Liver (tissue), 9 donors: Measurements from ENCODE around the gene ZNF92. TPM values are rescaled to one million over a fixed set of nuclear protein-coding genes. Genes with fewer than 3 reads are reported as not detected.

Experiments used
- DNase-seq: peaks from one replicate; pipeline ENCODE4 v3.0.0-alpha.2; 2017; ENCODE audit warnings: low spot score
- H3K27ac ChIP-seq, 2 donors: one replicate each; pipeline ENCODE4 v1.7.0; 2013; ENCODE audit warnings: inconsistent platforms in 2 of 2, low read length in 2 of 2, control low read depth in 1 of 2, low read depth in 1 of 2, mild to moderate bottlenecking in 1 of 2
- H3K27me3 ChIP-seq, 4 donors: one replicate each; pipeline versions ENCODE4 v1.6.1 to v1.7.0; 2013; ENCODE audit warnings: low read length in 3 of 4, inconsistent platforms in 1 of 4, mild to moderate bottlenecking in 1 of 4, moderate library complexity in 1 of 4; ENCODE audit not compliant: control insufficient read depth in 4 of 4, insufficient read depth in 4 of 4
- H3K36me3 ChIP-seq, 4 donors: one replicate each; pipeline versions ENCODE4 v1.6.1 to v1.7.0; 2013; ENCODE audit warnings: low read length in 3 of 4, mild to moderate bottlenecking in 3 of 4, low read depth in 1 of 4, moderate library complexity in 1 of 4; ENCODE audit not compliant: control insufficient read depth in 4 of 4, insufficient read depth in 3 of 4
- H3K4me1 ChIP-seq, 4 donors: one replicate each; pipeline versions ENCODE4 v1.6.1 to v1.7.0; 2013; ENCODE audit warnings: low read length in 3 of 4, mild to moderate bottlenecking in 3 of 4, moderate library complexity in 1 of 4; ENCODE audit not compliant: control insufficient read depth in 4 of 4, insufficient read depth in 4 of 4
- H3K4me3 ChIP-seq, 3 donors: one replicate each; pipeline versions ENCODE4 v1.6.1 to v1.7.0; 2013; ENCODE audit warnings: low read length in 3 of 3, control low read depth in 1 of 3, low read depth in 1 of 3, mild to moderate bottlenecking in 1 of 3
- H3K9ac ChIP-seq, 2 donors: one replicate each; pipeline ENCODE4 v1.7.0; 2013; ENCODE audit warnings: low read length in 2 of 2, mild to moderate bottlenecking in 2 of 2, moderate library complexity in 2 of 2, control low read depth in 1 of 2, low read depth in 1 of 2
- H3K9me3 ChIP-seq, 4 donors: one replicate each; pipeline versions ENCODE4 v1.6.1 to v1.7.0; 2013; ENCODE audit warnings: low read length in 3 of 4; ENCODE audit not compliant: control insufficient read depth in 4 of 4
- CTCF ChIP-seq: fragments of 150-350 bp; IDR thresholded peaks from 2 replicates; pipeline ENCODE4 v1.5.1; 2017; ENCODE audit warnings: improper control_type of control experiment, low read depth, low read length; ENCODE audit not compliant: missing input control
- EGR1 ChIP-seq, 2 donors: IDR thresholded peaks; 2 replicates each; pipeline ENCODE4 v1.6.1; 2016 to 2018; ENCODE audit warnings: antibody characterized with exemption in 2 of 2, low read depth in 2 of 2
- FOXA2 ChIP-seq: IDR thresholded peaks from 2 replicates; pipeline ENCODE4 v1.6.1; 2016; ENCODE audit warnings: antibody characterized with exemption
- GABPA ChIP-seq, 2 donors: IDR thresholded peaks in 1 of 2; conservative IDR thresholded peaks in 1 of 2; 2 replicates each; pipeline ENCODE4 v1.6.1; 2016; ENCODE audit warnings: antibody characterized with exemption in 2 of 2, mild to moderate bottlenecking in 1 of 2, moderate library complexity in 1 of 2
- HNF4A ChIP-seq, 2 donors: conservative IDR thresholded peaks; 2 replicates each; pipeline ENCODE4 v1.6.1; 2016; ENCODE audit warnings: antibody characterized with exemption in 2 of 2, mild to moderate bottlenecking in 2 of 2
- HNF4G ChIP-seq: IDR thresholded peaks from 2 replicates; pipeline ENCODE4 v1.6.1; 2016; ENCODE audit warnings: antibody characterized with exemption
- JUND ChIP-seq, 2 donors: IDR thresholded peaks; 2 replicates each; pipeline ENCODE4 v1.6.1; 2016; ENCODE audit warnings: antibody characterized with exemption in 2 of 2
- NR2F2 ChIP-seq: IDR thresholded peaks from 2 replicates; pipeline ENCODE4 v1.6.1; 2016; ENCODE audit warnings: antibody characterized with exemption
- RAD21 ChIP-seq, 2 donors: IDR thresholded peaks; 2 replicates each; pipeline ENCODE4 v1.6.1; 2016; ENCODE audit warnings: antibody characterized with exemption in 2 of 2, mild to moderate bottlenecking in 2 of 2
- REST ChIP-seq: IDR thresholded peaks from 2 replicates; pipeline ENCODE4 v1.6.1; 2016; ENCODE audit warnings: antibody characterized with exemption, mild to moderate bottlenecking
- RXRA ChIP-seq, 2 donors: IDR thresholded peaks; 2 replicates each; pipeline ENCODE4 v1.6.1; 2017 to 2018; ENCODE audit warnings: antibody characterized with exemption in 2 of 2, mild to moderate bottlenecking in 1 of 2
- SP1 ChIP-seq: IDR thresholded peaks from 2 replicates; pipeline ENCODE4 v1.6.1; 2018; ENCODE audit warnings: antibody characterized with exemption, mild to moderate bottlenecking
- TAF1 ChIP-seq: conservative IDR thresholded peaks from 2 replicates; pipeline ENCODE4 v1.6.1; 2016; ENCODE audit warnings: antibody characterized with exemption, mild to moderate bottlenecking
- YY1 ChIP-seq: IDR thresholded peaks from 2 replicates; pipeline ENCODE4 v1.6.1; 2016; ENCODE audit warnings: antibody characterized with exemption, mild to moderate bottlenecking
- ZBTB33 ChIP-seq: IDR thresholded peaks from 2 replicates; pipeline ENCODE4 v1.6.1; 2016; ENCODE audit warnings: antibody characterized with exemption
- WGBS: extraction: QIAGEN DNeasy Blood & Tissue Kit; methylation state at CpG from one replicate; pipeline ENCODE4 v1.1.7; 2013; 5-methylcytosine and 5-hydroxymethylcytosine counted together
- polyA plus RNA-seq, 2 donors: library from polyadenylated mRNA; stranded (reverse) in 1 of 2; unstranded in 1 of 2; fragments of 200-250 nt in 1 of 2; fragments of >200 nt in 1 of 2; fragmentation: Nextera tagmentation in 1 of 2; extraction: Ambion mirVana in 1 of 2; gene quantifications; one replicate each; pipeline versions ENCODE4 v1.2.1 to v1.2.3, GENCODE V29; 2013 to 2015
- total RNA-seq, 2 donors: library from RNA; depleted of rRNA; stranded (reverse); fragments of >200 nt; gene quantifications; one replicate each; pipeline ENCODE4 v1.2.3, GENCODE V29; 2014
- TF ChIP-seq, protein P1 (sequence below): IDR thresholded peaks from 2 replicates; pipeline ENCODE4 v1.6.1; 2016; ENCODE audit warnings: antibody characterized with exemption
- TF ChIP-seq, protein P2 (sequence below): IDR thresholded peaks from 2 replicates; pipeline ENCODE4 v1.6.1; 2016; ENCODE audit warnings: antibody characterized with exemption
- donor health status: healthy.
- donor health status: healthy.
- donor health status: healthy.
- donor health status: healthy.
- donor health status: healthy.

Gene ZNF92
- total and polyA plus RNA-seq, 4 donors, result 1.6 to 6.5 (median 2.7) TPM

- TF ChIP-seq, protein P1, sequence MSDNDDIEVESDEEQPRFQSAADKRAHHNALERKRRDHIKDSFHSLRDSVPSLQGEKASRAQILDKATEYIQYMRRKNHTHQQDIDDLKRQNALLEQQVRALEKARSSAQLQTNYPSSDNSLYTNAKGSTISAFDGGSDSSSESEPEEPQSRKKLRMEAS, result no peak
- no peak for TF ChIP-seq EGR1 (IDR thresholded peaks at IDR 0.05; ENCODE audit: low read depth in 2 of 2)
- no peak for TF ChIP-seq TAF1
- no peak for TF ChIP-seq FOXA2
- no peak for TF ChIP-seq RAD21 (IDR thresholded peaks at IDR 0.05)
- TF ChIP-seq JUND (IDR thresholded peaks at IDR 0.05), result no peak
- no peak for TF ChIP-seq YY1
- no peak for TF ChIP-seq HNF4A (conservative IDR thresholded peaks at IDR 0.05)
- no peak for TF ChIP-seq HNF4G
- TF ChIP-seq NR2F2, result no peak
- no peaks in the 10 kb centered on the region for H3K4me1 ChIP-seq
- no peaks in the 10 kb centered on the region for H3K9me3 ChIP-seq
- H3K36me3 ChIP-seq, result no peaks in the 10 kb centered on the region
- 95% methylated on average over 3 of the region's 3 CpGs for WGBS
- no peaks in the 10 kb centered on the region for H3K27me3 ChIP-seq
- H3K27ac ChIP-seq, result no peak overlapping the region
- H3K4me3 ChIP-seq, result no peak overlapping the region
- DNase-seq, result no peak
- H3K9ac ChIP-seq, result no peak overlapping the region
Observed at GRCh38 chr7:65381742-65382141, 8.1 kb downstream of the ZNF92 start.

DNA sequence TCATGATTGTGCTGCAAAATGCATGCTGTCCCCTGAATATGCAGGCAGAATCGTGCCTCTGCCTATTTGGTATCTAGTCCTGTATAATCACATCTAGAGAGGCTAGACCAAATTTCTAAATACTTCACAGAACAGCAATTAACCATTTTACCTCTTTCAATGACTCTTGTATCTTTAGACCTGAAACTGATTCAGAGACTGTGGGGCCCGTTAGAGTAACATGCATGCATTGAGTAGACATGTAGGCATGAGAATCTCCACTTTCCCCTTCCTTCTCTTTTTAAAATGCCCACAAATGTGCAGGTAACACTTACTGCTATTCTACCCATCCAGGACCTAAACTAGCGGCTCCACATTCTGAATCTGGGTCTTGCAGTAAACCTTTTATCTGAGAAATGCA is 8.8 kb downstream of the ZNF92 start:
- Histone ChIP-seq H3K9me3 (no peaks in the 10 kb centered on the region), H3K4me1 (no peaks in the 10 kb centered on the region)
- no peak for DNase-seq

More for the DNA sequence above, 8.8 kb downstream of the ZNF92 start:
- Histone ChIP-seq H3K36me3 (no peaks in the 10 kb centered on the region), H3K27me3 (no peaks in the 10 kb centered on the region), H3K9ac (no peak overlapping the region), H3K27ac (no peak overlapping the region), H3K4me3 (no peak overlapping the region)
- WGBS, result 92% methylated on average over 3 of the region's 3 CpGs
- TF ChIP-seq NR2F2, result no peak
- TF ChIP-seq REST, result no peak
- TF ChIP-seq, protein P2, sequence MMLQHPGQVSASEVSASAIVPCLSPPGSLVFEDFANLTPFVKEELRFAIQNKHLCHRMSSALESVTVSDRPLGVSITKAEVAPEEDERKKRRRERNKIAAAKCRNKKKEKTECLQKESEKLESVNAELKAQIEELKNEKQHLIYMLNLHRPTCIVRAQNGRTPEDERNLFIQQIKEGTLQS, result no peak
- no peak for TF ChIP-seq ZBTB33
- no peak for TF ChIP-seq RAD21 (IDR thresholded peaks at IDR 0.05)
- no peak for TF ChIP-seq HNF4A (conservative IDR thresholded peaks at IDR 0.05)
- TF ChIP-seq YY1, result no peak
- no peak for TF ChIP-seq CTCF
- TF ChIP-seq EGR1 (IDR thresholded peaks at IDR 0.05; ENCODE audit: low read depth in 2 of 2), result no peak
- TF ChIP-seq SP1, result no peak
- TF ChIP-seq, protein P1, result no peak
- no peak for TF ChIP-seq JUND (IDR thresholded peaks at IDR 0.05)
- TF ChIP-seq GABPA (IDR thresholded peaks at IDR 0.05 in 1 of 2, conservative IDR thresholded peaks at IDR 0.05 in 1 of 2), result no peak
- no peak for TF ChIP-seq FOXA2
- no peak for TF ChIP-seq RXRA (IDR thresholded peaks at IDR 0.05)
